ENCODE data around the gene MYH3. TPM values are rescaled to one million over a fixed set of nuclear protein-coding genes. Genes with fewer than 3 reads are reported as not detected.

The MYH3 gene
- total RNA-seq, 1 donor from 2014 or later, result 2.1 TPM

DNA sequence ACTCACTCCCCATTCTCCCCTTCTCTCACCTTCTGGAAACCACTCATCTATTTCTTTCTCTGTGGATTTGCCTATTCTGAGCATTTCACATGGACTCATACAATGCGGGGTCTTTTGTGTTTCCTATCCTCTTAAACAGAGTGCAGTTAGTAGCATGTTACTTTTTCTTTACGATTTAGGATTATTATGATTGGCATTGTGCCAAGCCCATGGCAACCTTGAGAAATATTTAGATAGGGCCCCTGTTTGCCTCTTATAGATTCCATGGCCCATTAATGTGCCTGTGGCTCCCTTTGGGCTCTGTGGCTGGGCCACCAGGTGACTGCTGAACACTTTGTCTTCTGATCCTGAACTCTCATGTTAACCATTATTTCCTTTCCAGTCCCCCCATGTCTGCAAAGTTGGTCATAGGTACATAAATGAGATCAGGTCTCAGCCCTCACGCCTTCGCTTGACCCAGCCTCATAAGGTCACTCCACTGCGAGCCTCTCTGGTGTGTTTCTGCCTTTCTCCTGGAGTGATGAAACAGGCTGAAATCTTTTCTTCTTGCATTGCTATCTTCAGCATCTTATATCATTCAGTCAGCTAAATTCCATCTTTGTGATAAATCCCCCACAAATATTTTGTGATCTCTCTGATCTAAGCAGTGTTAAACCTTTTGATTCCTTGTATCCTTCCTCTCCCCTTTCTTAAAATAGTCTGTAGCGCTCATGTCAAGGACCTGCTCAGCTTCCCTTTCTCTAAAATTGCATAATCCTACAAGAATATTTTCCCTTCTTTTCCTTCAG is 44.0 kb downstream of the MYH3 start:
- no peak for DNase-seq (ENCODE audit: low spot score)
- H3K4me3 Mint-ChIP-seq (ENCODE audit: unreplicated experiment), result no peak overlapping the region
- no peaks in the 10 kb centered on the region for H3K36me3 Mint-ChIP-seq (ENCODE audit: low read depth, unreplicated experiment)
- no peaks in the 10 kb centered on the region for H3K9me3 Mint-ChIP-seq (ENCODE audit: unreplicated experiment)
- H3K4me1 Mint-ChIP-seq (ENCODE audit: unreplicated experiment), result no peaks in the 10 kb centered on the region
- peaks cover 1% of the 10 kb centered on the region for H3K27me3 Mint-ChIP-seq (ENCODE audit: unreplicated experiment)
- TF ChIP-seq, protein P1, sequence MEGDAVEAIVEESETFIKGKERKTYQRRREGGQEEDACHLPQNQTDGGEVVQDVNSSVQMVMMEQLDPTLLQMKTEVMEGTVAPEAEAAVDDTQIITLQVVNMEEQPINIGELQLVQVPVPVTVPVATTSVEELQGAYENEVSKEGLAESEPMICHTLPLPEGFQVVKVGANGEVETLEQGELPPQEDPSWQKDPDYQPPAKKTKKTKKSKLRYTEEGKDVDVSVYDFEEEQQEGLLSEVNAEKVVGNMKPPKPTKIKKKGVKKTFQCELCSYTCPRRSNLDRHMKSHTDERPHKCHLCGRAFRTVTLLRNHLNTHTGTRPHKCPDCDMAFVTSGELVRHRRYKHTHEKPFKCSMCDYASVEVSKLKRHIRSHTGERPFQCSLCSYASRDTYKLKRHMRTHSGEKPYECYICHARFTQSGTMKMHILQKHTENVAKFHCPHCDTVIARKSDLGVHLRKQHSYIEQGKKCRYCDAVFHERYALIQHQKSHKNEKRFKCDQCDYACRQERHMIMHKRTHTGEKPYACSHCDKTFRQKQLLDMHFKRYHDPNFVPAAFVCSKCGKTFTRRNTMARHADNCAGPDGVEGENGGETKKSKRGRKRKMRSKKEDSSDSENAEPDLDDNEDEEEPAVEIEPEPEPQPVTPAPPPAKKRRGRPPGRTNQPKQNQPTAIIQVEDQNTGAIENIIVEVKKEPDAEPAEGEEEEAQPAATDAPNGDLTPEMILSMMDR (IDR thresholded peaks at IDR 0.05; ENCODE audit: unreplicated experiment), result no peak
- no peak overlapping the region for H3K27ac Mint-ChIP-seq (ENCODE audit: unreplicated experiment)

DNA sequence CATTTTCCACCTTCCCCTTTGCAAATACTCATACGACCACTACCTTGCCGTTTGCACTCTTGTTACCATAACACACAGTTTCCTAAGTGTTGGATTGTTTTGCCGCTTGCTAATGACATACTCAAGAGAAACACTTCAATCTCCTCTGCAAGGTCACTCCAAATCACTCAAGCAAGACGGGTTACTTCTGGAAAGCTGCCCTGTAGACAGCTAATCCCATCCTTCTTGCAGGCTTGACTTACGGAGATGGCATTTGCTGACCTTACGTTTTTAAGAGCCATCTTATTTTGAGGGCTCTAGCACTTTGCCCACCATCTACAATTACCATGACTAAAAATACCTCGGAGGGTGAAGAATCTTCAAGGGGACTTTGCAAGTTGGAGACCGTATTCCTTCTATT is 46.2 kb downstream of the MYH3 start:
- Mint-ChIP-seq H3K4me1 (ENCODE audit: unreplicated experiment) (no peaks in the 10 kb centered on the region), H3K36me3 (ENCODE audit: low read depth, unreplicated experiment) (no peaks in the 10 kb centered on the region), H3K4me3 (ENCODE audit: unreplicated experiment) (no peak overlapping the region), H3K27ac (ENCODE audit: unreplicated experiment) (no peak overlapping the region), H3K27me3 (ENCODE audit: unreplicated experiment) (peaks cover 1% of the 10 kb centered on the region), H3K9me3 (ENCODE audit: unreplicated experiment) (no peaks in the 10 kb centered on the region)
- DNase-seq (ENCODE audit: low spot score), result no peak
- TF ChIP-seq, protein P1 (IDR thresholded peaks at IDR 0.05; ENCODE audit: unreplicated experiment), result no peak

DNA sequence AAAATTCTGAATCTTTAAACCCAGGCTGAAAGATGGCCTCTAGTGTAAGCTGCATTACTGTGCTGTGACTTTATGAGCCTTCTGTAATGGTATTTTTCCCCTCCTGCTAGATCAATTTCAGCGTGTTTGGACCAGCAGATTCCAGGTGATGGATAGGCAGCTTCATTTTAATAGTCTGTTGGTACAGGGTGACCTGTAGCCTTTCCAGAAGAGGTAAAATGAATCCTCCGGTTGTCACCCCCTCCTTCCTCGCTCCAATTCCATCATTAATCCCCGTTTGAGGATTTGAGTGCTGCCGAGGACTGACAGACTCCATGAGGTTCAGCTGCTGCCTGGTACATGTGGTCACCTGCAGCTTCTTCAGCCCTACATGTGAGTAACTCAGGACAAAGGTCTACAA is 48.9 kb downstream of the MYH3 start:
- H3K4me3 Mint-ChIP-seq (ENCODE audit: unreplicated experiment), result no peak overlapping the region
- TF ChIP-seq, protein P1 (IDR thresholded peaks at IDR 0.05; ENCODE audit: unreplicated experiment), result no peak
- no peaks in the 10 kb centered on the region for H3K27me3 Mint-ChIP-seq (ENCODE audit: unreplicated experiment)
- H3K36me3 Mint-ChIP-seq (ENCODE audit: low read depth, unreplicated experiment), result no peaks in the 10 kb centered on the region
- H3K4me1 Mint-ChIP-seq (ENCODE audit: unreplicated experiment), result no peaks in the 10 kb centered on the region
- no peaks in the 10 kb centered on the region for H3K9me3 Mint-ChIP-seq (ENCODE audit: unreplicated experiment)
- H3K27ac Mint-ChIP-seq (ENCODE audit: unreplicated experiment), result no peak overlapping the region
- no peak for DNase-seq (ENCODE audit: low spot score)

DNA sequence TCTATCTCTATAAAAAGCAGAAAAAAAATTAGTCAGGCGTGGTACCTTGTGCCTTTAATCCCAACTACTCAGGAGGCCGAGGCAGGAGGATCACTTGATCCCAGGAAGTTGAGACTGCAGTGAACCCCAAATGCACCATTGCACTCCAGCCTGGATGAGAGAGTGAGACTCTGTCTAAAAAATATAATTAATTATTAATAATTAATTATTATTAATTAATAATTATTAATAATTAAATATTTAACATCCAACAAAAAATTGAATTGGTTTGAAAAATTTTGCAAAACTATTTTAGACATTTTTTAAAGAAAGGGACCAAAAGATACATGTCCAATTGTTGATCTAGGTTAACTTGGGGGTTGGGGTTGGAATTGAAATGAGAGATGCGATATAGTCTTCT is 51.0 kb downstream of the MYH3 start:
- H3K27ac Mint-ChIP-seq (ENCODE audit: unreplicated experiment), result no peak overlapping the region
- H3K36me3 Mint-ChIP-seq (ENCODE audit: low read depth, unreplicated experiment), result no peaks in the 10 kb centered on the region
- H3K27me3 Mint-ChIP-seq (ENCODE audit: unreplicated experiment), result no peaks in the 10 kb centered on the region

More for the DNA sequence above, 51.0 kb downstream of the MYH3 start:
- Mint-ChIP-seq H3K4me1 (ENCODE audit: unreplicated experiment) (no peaks in the 10 kb centered on the region), H3K4me3 (ENCODE audit: unreplicated experiment) (no peak overlapping the region), H3K9me3 (ENCODE audit: unreplicated experiment) (no peaks in the 10 kb centered on the region)
- TF ChIP-seq, protein P1 (IDR thresholded peaks at IDR 0.05; ENCODE audit: unreplicated experiment), result no peak
- no peak for DNase-seq (ENCODE audit: low spot score)

All from endothelial cell (in vitro differentiated cells).